NCI-H82 treated with DMSO at 0.1 percent for 48 hours (cell line): ENCODE results near the gene PDS5B.
"Not testable (repeated sequence)": the region's sequence is repeated elsewhere in the genome, so short reads cannot be mapped to it uniquely, and the experiment has no call there.

Experiments
- DNase-seq: peaks from one replicate; lab custom pipeline; 2025; ENCODE audit not compliant: unreplicated experiment; lab: John Stamatoyannopoulos, UW

The PDS5B gene, protein sequence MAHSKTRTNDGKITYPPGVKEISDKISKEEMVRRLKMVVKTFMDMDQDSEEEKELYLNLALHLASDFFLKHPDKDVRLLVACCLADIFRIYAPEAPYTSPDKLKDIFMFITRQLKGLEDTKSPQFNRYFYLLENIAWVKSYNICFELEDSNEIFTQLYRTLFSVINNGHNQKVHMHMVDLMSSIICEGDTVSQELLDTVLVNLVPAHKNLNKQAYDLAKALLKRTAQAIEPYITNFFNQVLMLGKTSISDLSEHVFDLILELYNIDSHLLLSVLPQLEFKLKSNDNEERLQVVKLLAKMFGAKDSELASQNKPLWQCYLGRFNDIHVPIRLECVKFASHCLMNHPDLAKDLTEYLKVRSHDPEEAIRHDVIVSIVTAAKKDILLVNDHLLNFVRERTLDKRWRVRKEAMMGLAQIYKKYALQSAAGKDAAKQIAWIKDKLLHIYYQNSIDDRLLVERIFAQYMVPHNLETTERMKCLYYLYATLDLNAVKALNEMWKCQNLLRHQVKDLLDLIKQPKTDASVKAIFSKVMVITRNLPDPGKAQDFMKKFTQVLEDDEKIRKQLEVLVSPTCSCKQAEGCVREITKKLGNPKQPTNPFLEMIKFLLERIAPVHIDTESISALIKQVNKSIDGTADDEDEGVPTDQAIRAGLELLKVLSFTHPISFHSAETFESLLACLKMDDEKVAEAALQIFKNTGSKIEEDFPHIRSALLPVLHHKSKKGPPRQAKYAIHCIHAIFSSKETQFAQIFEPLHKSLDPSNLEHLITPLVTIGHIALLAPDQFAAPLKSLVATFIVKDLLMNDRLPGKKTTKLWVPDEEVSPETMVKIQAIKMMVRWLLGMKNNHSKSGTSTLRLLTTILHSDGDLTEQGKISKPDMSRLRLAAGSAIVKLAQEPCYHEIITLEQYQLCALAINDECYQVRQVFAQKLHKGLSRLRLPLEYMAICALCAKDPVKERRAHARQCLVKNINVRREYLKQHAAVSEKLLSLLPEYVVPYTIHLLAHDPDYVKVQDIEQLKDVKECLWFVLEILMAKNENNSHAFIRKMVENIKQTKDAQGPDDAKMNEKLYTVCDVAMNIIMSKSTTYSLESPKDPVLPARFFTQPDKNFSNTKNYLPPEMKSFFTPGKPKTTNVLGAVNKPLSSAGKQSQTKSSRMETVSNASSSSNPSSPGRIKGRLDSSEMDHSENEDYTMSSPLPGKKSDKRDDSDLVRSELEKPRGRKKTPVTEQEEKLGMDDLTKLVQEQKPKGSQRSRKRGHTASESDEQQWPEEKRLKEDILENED (N-terminal part only)

GRCh38 chr13:32586080-32586900 is at the start of gene PDS5B:
TSS of gene PDS5B (plus strand) at chr13:32586452. CDS start at chr13:32648773, 62,321 bp downstream.
- peak; percentile 25 for DNase-seq

DNA sequence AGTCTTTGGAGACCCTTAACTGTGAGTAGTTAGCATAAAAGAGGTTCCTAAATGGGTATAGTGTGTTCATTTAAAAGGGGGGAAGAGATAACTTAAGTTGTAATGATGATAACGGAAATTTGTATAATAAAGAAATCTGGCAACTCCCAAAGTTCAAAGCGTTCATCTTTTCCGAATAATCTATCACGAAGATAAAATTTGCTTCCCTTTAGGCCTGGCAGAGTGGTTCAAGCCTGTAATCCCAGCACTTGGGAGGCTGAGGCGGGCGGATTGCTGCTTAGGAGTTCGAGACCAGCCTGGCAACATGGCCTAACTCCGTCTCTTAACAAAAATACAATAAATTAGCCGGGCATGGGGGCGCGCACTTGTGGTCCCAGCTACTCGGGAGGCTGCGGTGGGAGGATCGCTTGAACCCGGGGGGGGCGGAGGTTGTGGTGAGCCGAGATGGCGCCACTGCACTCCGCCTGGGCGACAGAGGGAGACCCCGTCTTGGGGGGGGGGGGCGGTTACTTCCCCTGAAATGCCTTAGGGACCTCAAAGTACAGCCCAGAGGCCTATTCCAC is 48.6 kb upstream of the PDS5B start:
- DNase-seq: no peak

GRCh38 chr13:32538143-32538620 is 48.1 kb upstream of the PDS5B start:
- no peak for DNase-seq

DNA sequence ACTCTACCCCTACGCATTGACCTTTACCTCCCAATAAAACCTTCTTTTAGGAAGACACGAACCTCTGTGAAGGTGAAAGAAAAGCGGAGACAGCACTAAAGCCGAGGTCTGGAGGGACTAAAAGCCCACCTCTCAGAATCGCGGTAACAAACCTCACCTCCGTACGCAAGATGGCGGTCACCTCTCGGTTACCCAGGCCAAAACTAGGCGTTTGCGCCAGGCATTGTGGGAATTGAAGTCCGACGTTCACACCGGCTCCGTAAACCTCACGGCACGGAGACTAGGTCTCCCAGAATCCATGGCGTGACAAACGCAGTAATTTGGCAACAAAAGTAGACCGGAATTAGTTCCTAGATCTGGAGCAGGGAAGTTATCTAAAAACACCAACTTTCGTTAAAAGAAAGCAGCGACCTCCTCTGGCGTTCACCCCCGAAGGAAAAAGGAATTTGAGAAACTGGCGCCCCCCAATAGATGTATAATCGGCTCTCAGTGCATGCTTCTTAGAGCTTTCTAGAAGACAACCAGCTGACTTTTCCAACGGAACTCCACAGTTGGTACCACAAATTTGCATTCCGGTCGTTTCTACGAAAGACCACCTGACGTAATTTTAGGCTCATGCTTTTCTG is 47.5 kb upstream of the PDS5B start, which contains the start of gene N4BP2L2:
N4BP2L2 (minus strand) TSS at position 175 of the 626 bp plus-strand sequence. CDS start 1,768 bp downstream, outside the sequence.
- peak; percentile 94 for DNase-seq

GRCh38 chr13:32542221-32542620 is 44.0 kb upstream of the PDS5B start:
- no peak for DNase-seq

- no peak for DNase-seq
These were observed 41.2 kb upstream of the PDS5B start for GRCh38 chr13:32545083-32545482.

DNA sequence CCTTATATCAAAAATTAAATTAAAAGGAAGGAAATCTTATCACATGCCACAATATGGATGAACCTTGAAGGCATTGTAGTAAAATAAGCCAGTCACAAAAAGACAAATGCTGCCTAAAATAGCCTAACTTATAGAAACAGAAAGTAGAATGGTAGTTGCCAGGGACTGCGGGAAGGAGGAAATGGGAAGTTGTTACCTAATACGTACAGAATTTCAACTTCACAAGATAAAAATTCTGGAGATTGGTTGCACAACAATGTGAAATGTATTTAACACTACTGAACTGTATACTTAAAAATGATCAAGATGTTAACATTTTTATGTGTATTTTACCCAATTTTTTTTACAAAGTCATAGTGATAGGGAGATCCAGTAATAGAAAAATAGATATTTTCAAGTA is 37.4 kb upstream of the PDS5B start:
- no peak for DNase-seq

GRCh38 chr13:32549788-32550187 is 36.5 kb upstream of the PDS5B start:
- DNase-seq: no peak

DNA sequence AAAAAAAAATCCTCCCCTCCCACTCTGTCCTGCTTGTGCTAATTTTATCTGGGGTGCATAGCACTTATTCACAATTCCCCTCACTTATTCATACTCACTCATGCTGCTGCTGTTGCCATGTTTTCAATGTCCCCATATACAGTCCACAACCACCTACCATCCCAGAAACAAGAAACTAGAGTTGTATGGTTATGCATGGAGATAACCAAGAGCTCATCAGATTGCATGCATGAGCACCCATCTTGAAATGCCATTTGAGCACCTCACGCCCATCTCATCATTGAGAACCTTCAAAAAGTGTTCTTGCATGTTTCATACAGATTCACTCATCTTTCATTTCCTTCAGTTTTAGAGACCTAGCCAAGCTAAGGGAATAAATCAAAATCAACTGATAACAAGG is 32.5 kb upstream of the PDS5B start:
- no peak for DNase-seq

DNA sequence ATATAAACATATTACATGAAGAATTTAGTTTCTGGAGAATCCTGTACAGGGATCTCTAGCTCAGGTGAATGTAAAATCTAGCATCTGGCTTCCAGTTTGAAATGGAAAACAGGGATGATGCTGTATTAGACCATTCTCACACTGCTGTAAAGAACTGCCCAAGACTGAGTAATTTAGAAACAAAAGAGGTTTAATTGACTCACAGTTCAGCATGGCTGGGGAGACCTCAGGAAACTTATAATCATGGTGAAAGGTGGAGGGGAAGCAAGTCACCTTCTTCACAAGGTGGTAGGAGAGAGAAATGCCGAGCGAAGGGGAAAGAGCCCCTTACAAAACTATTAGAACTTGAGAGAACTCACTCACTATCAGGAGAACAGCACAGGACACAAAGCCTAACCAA is 30.6 kb upstream of the PDS5B start:
- no peak for DNase-seq

DNA sequence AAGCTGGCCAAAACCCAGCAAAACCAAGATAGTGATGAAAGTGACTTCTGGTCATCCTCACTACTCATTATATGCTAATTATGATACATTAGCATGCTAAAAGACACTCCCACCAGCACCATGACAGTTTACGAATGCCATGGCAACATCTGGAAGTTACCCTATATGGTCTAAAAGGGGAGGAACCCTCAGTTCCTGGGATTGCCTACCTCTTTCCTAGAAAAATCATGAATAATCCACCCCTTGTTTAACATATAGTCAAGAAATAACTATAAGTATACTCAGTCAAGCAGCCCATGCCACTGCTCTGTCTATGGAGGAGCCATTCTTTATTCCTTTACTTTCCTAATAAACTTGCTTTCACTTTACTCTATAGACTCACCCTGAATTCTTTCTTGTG is 25.4 kb upstream of the PDS5B start:
- DNase-seq: not testable (repeated sequence)

GRCh38 chr13:32575687-32576086 is 10.6 kb upstream of the PDS5B start:
- not testable (repeated sequence) for DNase-seq

- DNase-seq: no peak
These were observed 9.2 kb upstream of the PDS5B start for GRCh38 chr13:32577032-32577431.

DNA sequence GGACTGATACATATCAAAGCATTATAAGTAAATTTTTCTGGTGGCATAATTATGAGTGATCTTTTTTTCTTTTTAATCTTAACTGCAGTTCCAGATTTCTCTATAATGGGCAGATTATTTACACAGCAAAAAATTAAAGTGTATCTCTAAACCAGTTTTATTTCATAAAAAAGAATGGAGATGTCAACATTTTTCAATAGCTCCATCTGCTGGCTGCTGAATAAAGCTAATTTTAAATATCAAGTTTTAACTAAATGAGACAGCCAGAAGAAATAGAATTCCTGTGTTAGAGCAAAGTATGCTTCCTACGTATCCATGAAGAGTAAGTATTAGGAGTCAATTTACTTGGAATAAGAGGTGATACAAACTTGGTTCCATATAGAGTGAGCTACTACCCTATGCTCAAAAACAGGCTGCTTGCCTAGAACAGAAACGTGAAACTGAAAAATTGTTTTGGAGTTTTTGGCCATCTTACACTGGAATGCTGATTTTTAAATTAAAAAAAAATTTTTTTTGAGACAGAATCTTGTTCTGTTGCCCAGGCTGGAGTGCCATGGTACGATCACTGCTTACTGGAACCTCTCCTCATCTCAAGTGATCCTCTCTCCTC is 5.0 kb upstream of the PDS5B start:
- no peak for DNase-seq

DNA sequence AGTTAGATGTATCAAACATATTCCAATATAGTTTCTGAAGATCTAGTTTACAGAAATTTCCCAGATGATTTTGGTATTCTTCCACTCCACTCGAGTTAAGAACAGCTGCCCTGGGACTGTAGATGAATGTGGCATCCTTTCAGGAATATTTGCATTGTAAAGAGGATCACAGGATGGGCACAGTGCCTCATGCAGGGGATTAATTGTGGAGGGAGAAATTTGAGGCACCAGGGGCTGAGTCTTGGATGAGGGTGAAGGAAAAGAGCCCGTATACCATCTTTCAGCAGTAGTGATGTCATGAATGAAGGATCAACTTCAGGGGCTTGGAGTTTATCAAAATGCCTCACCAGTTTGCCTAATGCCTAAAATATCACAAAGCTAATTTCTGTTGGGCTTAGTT is 4.0 kb upstream of the PDS5B start:
- DNase-seq: no peak

DNA sequence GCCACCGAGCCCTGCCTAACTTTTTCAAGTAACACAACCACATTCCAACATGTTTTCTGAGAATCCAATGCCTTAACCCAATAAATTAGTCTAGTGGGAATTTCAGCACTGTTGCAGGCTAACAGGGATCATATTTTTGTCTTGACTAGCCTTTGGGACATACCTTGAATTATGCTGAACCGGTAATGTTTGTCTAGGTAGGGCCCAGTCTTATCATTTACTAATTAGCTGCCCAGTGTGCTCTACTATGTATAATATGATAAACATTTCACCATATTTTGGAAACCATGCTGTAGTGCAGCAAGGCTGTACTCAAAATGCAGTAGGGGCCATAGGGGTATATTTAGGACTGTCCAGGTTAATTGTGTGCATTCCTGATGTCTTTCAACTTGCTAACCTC is 3.3 kb upstream of the PDS5B start:
- no peak for DNase-seq

DNA sequence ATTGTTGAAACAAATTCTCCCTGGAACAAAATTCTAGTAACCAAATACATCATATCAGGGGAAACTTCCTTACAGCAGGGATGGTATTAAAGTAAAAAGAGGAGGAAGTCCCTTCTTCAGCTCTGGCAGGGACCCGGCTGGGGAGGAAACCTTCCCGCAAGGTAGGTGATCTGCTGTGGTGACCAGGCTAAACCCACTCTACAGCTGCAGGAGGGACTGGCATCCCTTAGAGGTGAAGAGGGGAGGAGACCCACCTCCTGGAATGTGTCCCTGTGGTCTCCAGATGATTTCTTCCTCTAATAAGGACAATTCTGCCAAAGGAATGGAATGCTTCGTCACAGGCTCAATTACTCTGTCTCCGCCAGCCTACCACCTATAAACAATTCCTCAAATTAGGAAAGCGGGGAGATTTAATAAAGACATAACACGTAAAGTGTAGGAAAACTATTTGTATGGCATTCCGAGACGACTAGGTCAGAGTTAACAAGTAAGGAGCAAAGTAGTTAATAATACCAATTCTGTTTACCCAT is 637 bp upstream of the PDS5B start:
- DNase-seq: no peak

GRCh38 chr13:32587011-32587810 is 959 bp downstream of the PDS5B start:
- no peak for DNase-seq
